ENCODE measurements around the gene PM20D1. TPM values are rescaled to one million over a fixed set of nuclear protein-coding genes. Genes with fewer than 3 reads are reported as not detected.

The PM20D1 gene
- total and polyA plus RNA-seq, 2 donors (not counting 1 experiment from before 2014, with no cell fraction given), result not detected

DNA sequence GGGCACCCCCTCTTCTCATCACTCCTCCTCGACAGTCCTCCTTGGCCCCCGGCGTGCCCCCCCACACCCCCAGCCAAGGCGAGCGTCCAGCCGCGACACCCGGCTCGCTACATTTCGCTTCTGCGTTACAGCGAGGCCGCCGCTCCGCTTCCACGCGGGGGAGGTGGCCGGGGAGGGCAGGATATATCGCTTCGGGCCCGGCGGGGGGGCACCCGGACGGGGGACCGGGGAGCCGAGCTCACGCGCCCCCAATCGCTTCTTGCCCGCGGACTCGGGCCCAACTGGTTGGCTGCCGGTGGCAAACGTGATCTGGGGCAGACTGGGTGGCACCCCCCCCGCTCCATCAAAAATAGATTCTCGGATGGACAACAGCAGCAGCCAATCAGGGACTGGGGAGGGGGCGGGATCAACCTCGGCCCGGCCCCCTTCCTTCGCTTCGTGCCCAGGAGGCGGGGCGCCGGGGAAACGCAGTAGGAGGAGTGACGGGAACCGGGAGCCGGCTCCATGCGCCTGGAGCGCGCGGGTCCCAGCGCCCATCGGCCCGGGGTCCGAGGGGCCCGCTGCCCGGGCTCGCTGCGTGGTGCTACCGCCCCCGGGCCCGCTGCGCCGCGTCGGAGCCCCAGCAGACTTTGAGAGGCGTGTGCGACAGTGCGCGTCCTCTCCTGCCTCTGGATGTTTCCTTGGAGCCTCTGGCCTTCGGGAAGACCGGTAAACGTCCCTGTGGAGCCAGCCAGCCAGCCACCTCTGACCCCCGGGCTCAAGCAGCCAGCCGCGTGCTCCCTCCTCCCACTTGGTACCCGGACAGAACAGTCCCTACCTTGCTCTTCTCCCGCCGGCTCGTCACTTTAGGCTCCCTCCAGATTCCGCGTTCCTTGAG is 36.8 kb downstream of the PM20D1 start, which contains the start of gene SLC41A1:
TSS of gene SLC41A1 (minus strand) at position 321 of the 877 bp plus-strand sequence. CDS start 2,757 bp downstream, outside the sequence.
- Histone ChIP-seq H3K9me3 (ENCODE audit: control insufficient read depth, insufficient read depth, low read depth, low read length) (no peaks in the 10 kb centered on the region), H3K4me2 (ENCODE audit: extremely low read depth, insufficient read depth, low read length) (peak within 1 kb of the TSS; percentile 61), H3K4me1 (ENCODE audit: control insufficient read depth, extremely low read depth, insufficient read depth, low read length) (no peaks in the 10 kb centered on the region), H2AFZ (ENCODE audit: low read length) (peak within 1 kb of the TSS; percentile 87), H3K27ac (ENCODE audit: insufficient read depth, low read length) (peak within 1 kb of the TSS; percentile 69), H3K9ac (ENCODE audit: insufficient read depth, low read length) (peak within 1 kb of the TSS; percentile 54), H3K79me2 (ENCODE audit: control insufficient read depth, insufficient read depth, low read length) (peaks cover 5% of the 10 kb centered on the region), H3K27me3 (ENCODE audit: control insufficient read depth, insufficient read depth, low read length) (no peaks in the 10 kb centered on the region), H3K4me3 (replicated peaks in 1 of 4; ENCODE audit: control extremely low read depth in 1 of 4, insufficient read depth in 1 of 4, low read depth in 3 of 4, low read length in 4 of 4) (peak within 1 kb of the TSS; percentile 64 to 79 (median 74)), H4K20me1 (ENCODE audit: control insufficient read depth, extremely low read depth, insufficient read depth, low read length) (no peaks in the 10 kb centered on the region), H3K36me3 (ENCODE audit: control insufficient read depth, insufficient read depth, low read length) (peaks cover 2% of the 10 kb centered on the region)
- TF ChIP-seq EZH2 (IDR thresholded peaks at IDR 0.05; ENCODE audit: low read length, missing control alignments), result no peak
- TF ChIP-seq, protein P1, sequence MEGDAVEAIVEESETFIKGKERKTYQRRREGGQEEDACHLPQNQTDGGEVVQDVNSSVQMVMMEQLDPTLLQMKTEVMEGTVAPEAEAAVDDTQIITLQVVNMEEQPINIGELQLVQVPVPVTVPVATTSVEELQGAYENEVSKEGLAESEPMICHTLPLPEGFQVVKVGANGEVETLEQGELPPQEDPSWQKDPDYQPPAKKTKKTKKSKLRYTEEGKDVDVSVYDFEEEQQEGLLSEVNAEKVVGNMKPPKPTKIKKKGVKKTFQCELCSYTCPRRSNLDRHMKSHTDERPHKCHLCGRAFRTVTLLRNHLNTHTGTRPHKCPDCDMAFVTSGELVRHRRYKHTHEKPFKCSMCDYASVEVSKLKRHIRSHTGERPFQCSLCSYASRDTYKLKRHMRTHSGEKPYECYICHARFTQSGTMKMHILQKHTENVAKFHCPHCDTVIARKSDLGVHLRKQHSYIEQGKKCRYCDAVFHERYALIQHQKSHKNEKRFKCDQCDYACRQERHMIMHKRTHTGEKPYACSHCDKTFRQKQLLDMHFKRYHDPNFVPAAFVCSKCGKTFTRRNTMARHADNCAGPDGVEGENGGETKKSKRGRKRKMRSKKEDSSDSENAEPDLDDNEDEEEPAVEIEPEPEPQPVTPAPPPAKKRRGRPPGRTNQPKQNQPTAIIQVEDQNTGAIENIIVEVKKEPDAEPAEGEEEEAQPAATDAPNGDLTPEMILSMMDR (conservative IDR thresholded peaks at IDR 0.05 in 1 of 2, IDR thresholded peaks at IDR 0.05 in 1 of 2; ENCODE audit: low read depth in 1 of 2, low read length in 2 of 2), result no peak
- DNase-seq (ENCODE audit: low read depth in 2 of 2), result peak; percentile 85 to 90

DNA sequence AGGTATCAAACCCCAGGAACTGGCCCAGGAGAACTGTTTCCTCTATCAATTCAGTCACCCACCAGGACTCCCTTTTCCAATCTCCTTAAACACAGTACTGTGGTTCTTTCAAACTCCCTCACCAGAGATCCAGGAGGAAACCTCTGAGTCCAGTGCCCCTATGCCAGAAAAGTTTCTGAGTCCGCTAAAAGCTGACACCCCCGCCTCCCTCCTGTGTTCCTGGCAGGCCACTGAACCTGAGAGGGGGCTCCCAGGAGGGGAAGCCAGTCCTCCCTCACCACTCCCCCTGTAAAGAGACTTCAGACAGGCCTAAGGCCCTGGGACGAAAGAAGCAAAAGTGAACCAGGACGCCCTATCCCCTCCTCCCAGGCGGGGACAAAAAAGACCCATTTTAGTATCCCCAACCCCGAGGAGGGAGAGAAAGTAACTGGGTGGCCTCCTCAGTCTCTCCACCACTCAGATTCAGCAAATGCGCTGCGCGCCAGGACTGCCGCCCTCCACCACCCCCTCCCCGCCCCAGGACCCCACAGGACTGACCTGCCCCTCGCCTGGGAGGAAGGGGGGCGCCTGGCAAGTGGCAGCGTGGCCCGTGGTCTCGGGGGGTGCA is 37.6 kb downstream of the PM20D1 start:
- peaks cover 5% of the 10 kb centered on the region for H3K79me2 ChIP-seq (ENCODE audit: control insufficient read depth, insufficient read depth, low read length)
- DNase-seq (ENCODE audit: low read depth in 2 of 2), result peak; percentile 22

More for the DNA sequence above, 37.6 kb downstream of the PM20D1 start:
- Histone ChIP-seq H4K20me1 (ENCODE audit: control insufficient read depth, extremely low read depth, insufficient read depth, low read length) (no peaks in the 10 kb centered on the region), H3K27me3 (ENCODE audit: control insufficient read depth, insufficient read depth, low read length) (no peaks in the 10 kb centered on the region), H3K36me3 (ENCODE audit: control insufficient read depth, insufficient read depth, low read length) (peaks cover 2% of the 10 kb centered on the region), H3K9me3 (ENCODE audit: control insufficient read depth, insufficient read depth, low read depth, low read length) (no peaks in the 10 kb centered on the region), H3K27ac (ENCODE audit: insufficient read depth, low read length) (peak overlapping the region; percentile 69), H3K9ac (ENCODE audit: insufficient read depth, low read length) (peak overlapping the region; percentile 54), H3K4me3 (replicated peaks in 1 of 4; ENCODE audit: control extremely low read depth in 1 of 4, insufficient read depth in 1 of 4, low read depth in 3 of 4, low read length in 4 of 4) (peak overlapping the region; percentile 64 to 79 (median 74)), H3K4me2 (ENCODE audit: extremely low read depth, insufficient read depth, low read length) (peak overlapping the region; percentile 61), H2AFZ (ENCODE audit: low read length) (peak overlapping the region; percentile 25), H3K4me1 (ENCODE audit: control insufficient read depth, extremely low read depth, insufficient read depth, low read length) (no peaks in the 10 kb centered on the region)
- no peak for TF ChIP-seq EZH2 (IDR thresholded peaks at IDR 0.05; ENCODE audit: low read length, missing control alignments)
- TF ChIP-seq, protein P1 (conservative IDR thresholded peaks at IDR 0.05 in 1 of 2, IDR thresholded peaks at IDR 0.05 in 1 of 2; ENCODE audit: low read depth in 1 of 2, low read length in 2 of 2), result no peak
